Measurements from ENCODE around the gene ADAMTS10.
"Not testable (repeated sequence)": the region's sequence is repeated elsewhere in the genome, so short reads cannot be mapped to it uniquely, and the experiment has no call there.

ADAMTS10 gene

DNA sequence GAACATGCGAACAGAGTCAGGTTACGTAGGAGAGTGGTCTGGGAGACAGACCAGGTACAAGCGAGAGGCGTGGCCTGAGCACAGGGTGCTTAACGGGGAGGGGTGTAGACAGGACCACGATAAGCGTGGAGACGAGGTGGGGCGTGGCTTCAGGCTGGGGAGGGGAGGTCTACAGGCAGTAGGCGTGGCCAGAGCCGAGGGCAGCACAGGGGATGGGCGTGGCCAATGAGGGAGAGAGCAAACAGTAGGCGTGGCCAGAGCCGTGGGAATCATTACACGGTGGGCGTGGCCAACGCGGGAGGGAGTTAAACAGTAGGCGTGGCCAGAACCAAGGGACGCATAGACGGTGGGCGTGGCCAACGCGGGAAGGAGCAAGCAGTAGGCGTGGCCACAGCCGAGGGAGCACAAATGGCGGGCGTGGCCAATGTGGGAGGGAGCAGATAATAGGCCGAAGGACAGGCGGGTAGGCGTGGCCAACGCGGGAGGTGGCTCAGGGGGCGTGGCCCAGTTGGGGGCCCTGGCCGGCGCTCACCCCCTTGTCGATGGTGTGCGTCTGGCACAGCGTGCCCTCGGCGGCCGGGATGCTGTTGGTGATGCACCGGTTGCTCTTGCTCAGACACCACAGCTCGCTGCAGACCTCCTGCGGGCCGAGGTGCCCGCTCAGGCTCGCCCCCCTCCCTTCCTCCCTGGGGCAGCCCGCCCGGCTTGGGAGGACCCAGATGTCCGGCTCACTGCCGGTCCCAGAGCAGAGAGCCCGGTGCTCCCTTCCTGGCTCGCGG, 18.1 kb downstream of the ADAMTS10 start:
- DNase-seq (ENCODE audit: low spot score), result peak; percentile 92

DNA sequence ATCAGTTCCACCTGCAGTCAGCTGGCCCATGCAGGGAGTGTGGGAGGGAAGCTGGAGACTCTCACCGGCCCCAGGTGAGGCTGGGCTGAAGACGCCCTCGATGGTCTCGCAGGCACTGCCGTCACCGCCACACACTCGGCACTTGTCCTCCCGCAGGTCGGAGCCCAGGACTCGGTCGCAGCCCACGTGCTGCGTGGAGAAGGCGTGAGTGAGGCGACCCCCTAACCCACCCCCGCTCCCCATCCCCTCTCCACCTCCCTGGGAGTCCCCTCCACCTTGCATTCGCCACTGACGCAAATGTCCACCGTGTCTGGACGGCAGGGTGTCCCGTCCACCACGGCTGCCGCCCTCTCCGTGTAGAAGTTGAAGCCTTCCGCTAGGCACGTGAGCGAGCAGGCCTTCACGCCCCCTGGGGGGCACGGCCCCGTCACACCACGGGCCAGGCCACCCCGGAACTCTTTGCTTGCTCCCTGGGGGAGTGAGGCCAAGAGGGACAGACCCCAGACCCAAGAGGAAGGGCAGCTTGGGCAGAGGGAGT, 21.3 kb downstream of the ADAMTS10 start:
- DNase-seq (ENCODE audit: low spot score), result no peak

DNA sequence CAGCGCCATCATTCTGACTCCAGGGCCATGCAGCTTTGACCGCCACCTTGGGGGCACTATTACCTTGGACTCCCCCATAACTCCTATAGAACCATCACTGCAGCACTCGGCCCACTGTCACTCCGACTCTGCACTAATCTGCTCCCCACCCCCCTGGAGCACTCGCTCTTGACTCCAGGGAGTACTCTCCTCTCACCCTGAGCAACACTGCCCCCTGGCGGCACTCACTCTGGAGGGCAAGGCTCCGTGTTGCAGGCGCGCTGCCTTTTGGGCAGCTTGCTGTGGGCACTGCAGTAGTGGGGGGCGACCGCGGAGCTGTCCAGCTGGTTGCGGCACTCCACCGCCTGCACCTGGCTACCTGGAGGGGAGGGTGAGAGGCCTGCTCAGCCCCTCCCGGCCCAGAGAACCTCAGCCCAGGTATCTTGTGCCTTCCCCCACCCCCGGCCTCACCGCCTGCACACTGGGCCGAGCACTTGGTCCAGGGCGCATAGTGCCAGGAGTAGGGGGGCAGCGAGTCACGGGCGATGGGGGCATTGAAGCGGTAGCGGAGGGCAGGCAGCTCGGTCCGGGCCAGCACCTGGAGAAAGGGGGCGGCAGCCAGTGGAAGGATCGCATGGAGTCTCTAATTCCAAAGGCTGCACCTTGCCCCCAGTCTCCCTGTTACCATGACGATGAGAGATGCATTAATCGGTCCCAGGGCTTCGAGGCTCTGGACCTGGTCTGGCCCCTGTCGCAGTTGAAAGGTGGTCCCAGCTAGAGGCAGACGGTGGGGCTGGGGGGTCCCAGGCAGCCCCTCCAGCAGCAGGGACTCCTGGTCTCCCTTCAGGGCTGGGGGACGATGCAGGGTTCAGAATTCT, 24.4 kb downstream of the ADAMTS10 start:
- peak; percentile 89 for DNase-seq (ENCODE audit: low spot score)

DNA sequence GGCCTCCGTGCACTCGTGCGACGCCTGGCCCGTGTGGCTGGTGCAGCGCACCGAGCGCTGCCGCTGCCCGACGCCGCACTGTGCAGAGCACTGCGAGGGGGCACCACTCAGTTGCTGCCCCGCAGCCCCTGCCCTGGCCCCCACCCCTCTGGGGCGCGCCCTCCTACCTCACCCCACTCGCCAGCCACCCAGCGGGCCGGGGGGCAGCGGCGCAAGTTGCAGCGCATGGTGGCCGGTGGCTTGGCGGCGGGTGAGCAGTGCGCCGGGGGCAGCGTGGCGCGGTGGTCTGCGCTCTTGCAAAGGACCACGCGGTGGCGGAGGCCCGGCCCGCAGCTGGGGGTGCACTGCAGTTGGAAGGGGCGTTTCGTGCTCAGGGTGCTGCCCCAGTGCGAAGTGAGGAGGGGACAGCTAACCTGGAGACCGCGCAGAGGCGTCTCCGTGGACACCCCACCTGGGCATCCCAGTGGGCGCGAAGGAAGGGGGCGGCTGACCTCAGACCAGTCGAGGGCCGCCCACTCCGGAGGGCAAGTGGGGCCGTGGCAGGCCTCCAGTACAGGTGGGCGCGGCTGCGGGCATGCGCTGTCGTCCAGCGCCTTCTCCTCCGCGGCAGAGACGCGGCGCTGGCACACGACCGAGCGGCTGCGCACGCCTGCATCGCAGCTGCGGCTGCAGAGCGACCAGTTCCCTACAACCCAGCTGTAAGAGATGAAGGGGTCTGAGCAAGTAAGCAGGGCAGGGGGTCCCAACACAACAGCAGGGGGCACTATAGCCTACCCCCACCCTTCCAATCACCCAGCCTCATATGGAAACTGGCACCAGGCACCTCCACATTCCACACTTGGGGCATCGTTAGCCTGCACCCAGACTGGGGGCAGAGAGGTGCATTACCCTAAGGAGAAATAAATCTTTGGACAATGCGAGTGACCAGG, 25.3 kb downstream of the ADAMTS10 start:
- no peak for DNase-seq (ENCODE audit: low spot score)

DNA sequence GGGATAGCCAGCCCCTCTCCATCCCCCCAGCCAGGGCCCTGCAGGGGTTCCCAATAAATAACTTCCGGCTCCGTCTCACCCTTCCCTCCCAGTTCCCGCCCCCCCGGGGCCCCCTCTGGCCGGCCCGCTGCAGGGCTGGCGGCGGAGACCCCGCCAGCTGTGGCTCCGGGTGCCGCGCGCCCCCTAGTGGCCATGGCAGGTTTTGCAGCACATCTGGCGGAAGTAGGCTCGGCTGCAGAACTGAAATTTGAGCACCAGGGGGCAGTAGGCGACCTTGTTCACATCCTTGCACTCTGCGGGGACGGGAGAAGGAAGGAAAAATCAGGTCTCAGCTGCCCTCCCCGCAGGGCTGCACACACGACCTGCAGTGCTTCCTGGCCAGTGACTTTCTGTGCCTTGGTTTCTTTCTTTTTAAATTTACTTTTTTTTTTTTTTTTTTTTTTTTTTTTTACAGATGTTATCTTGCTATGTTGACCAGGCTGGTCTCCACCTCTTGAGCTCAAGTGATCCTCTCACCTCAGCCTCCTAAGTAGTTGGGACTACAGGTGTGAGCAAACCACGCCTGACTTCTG, 29.7 kb downstream of the ADAMTS10 start:
- DNase-seq (ENCODE audit: low spot score), result peak; percentile 82

DNA sequence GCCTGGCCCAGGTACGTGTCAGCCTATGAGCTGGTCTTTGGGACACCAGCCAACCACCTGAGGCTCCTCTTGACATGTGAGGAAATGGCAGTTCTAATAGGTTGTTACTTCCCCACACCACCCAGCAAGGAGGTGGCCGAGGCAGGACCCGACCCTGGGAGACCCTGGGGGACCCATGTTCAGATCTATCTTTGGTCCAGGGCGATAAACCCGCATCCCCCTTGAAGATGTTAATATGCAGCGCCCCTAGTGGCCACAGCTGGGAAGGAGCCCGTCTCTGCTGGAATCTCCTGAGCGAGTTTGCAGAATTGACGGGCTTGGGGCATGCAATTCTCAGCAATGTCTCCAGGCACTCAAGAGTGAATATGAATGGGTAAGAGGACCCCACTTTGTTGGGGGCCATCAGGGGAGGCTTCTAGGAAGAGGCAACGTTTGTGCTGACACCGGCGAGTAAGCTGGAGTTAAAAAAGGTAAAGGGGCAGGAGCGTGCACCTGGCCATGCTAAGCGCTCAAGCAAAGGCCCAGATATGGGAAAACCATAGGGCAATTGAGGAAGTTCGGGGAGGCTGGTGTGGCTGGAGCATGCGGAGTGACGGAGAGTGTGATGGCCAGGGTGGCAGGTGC, 31.8 kb downstream of the ADAMTS10 start:
- DNase-seq (ENCODE audit: low spot score), result peak; percentile 83

DNA sequence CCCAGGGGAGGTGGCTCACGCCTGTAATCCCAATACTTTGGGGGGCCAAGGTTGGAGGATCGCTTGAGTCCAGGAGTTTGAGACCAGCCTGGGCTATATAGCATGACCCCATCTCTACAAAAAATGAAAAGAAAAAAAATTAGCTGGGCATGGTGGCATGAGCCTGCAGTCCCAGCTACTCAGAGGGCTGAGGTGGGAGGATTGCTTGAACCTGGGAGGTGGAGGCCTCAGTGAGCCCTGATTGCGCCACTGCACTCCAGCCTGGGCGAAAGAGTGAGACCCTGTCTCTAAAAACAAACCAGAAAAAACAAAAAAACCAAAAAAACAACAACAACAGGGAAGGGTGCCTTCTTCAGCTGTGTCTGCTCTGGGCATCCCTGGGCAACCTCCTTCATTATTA, 32.8 kb downstream of the ADAMTS10 start:
- no peak for DNase-seq (ENCODE audit: low spot score)

DNA sequence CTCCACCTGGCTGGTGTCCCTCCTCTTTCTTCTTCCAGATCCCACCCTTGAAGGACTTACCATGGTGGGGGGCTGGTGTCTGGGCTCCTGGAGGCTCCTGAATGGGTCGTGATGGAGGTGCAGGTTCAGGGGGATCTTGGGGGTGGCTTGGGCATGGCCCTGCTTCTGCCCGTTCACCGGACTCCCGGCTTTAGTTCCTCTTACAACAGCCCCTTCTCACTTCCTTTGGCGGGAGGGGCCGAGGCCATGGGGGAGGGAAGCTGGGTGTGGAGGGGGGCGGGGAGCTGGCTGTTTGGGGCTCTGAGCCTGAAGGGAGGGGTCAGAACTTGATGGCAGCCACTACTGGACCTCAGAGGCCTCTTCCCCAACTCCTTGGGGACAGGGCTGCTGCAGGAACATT, 33.3 kb downstream of the ADAMTS10 start, which contains the start of gene MYO1F:
MYO1F (minus strand) TSS at position 196 of the 400 bp plus-strand sequence; CDS start at position 63, 133 bp downstream.
- DNase-seq (ENCODE audit: low spot score), result no peak

DNA sequence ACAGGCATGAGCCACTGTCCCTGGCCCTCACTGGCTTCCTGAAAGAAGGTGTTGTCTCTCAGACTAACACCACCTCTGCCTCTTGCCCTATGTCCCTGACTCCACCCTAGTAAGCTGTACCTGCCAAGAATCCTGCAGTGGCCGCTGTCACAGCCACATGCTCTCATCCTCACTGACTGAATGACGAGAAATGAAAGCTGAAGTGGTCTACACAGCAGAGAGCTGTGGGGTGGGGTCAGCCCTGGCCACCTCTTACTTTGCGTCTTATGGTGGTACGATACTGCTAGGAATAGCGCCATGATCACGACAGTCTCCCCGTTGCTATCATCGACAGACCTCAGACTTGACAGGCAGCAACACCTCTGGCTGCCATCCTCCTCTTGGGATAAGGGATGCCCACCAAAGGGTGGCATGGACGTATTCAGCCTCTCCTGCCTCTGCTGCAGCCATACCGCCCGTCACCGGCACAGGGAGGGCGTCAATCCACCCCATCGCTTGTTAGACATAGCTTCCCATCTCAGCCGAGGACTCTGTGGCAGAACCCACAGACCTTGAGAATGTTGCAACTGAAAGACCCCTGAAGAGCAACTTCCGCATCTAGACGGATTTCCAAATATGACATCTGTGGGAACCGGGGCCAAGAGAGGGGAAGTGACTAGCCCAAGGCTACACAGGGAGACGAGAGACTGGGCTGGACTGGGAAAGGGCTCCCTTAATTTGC, 34.1 kb downstream of the ADAMTS10 start:
- DNase-seq (ENCODE audit: low spot score), result no peak

DNA sequence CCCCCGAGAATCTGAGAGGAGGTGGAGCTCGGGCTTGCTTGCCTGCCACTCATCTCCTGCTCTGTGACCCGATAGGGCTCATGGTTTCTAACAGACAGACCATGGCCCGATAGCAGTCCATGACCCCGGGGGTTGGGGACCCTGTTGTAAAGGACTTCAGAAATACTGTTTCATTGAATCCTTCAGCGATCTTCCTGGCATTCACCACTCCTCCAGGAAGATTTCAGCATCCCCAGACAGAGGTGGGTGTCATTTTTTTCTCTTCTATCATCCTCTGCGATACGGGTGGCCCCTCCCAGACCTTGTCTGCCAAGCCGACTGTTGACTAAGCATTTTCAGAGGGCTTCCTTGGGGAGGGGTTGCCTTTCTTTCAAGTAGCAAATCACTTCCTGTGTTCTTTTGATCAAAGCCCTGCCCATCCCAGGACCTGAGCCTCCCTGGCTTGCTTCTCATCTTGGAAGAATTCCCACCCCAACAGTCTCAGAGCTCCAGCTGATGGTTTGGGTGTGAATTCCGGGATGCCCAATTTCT, 35.0 kb downstream of the ADAMTS10 start:
- no peak for DNase-seq (ENCODE audit: low spot score)

DNA sequence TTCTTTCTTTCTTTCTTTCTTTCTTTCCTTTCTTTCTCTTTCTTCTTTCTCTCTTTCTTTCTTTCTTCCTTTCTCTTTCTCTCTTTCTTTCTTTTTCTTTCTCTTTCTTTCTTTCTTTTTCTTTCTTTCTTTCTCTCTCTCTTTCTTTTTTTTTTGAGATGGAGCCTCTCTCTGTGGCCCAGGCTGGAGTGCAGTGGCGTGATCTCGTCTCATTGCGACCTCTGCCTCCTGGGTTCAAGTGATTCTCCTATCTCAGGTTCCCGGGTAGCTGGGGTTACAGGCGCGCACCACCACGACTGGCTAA, 35.9 kb downstream of the ADAMTS10 start:
- not testable (repeated sequence) for DNase-seq (ENCODE audit: low spot score)

DNA sequence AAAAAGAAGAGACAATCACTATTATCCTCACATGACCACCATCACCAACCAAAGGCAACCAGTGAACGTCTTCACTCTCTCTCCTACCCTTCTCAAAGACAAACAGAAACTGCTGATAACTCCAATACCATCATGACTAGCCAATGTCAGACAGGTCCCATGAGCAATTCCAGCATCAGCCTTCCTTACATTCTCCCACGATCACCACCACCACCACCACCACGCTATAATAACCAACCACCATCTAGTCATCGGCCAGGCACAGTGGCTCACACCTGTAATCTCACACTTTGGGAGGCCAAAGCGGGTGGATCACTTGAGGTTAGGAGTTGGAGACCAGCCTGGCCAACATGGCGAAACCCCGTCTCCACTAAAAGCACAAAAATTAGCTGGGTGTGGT, 37.2 kb downstream of the ADAMTS10 start:
- DNase-seq (ENCODE audit: low spot score), result no peak

DNA sequence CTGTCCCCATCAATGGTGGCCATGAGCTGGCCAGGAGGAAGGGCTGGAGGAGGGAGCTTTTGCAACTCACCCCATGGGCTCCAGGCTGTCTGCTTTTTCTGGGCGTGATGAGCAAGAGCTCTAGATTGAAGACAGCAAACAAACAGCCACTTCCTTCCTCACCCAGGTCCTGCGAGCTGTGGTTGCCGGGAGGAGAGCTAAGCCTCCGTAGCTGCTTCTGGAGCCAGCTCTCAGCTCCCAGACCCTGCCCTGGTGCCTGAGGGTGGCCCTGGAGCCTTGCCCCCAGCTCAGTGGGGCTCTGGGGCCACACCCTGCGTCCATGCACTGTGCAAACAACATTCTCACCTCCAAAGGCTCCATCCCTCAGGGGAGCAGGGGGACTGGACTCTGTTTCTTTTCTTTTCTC, 39.5 kb downstream of the ADAMTS10 start:
- peak; percentile 11 for DNase-seq (ENCODE audit: low spot score)

DNA sequence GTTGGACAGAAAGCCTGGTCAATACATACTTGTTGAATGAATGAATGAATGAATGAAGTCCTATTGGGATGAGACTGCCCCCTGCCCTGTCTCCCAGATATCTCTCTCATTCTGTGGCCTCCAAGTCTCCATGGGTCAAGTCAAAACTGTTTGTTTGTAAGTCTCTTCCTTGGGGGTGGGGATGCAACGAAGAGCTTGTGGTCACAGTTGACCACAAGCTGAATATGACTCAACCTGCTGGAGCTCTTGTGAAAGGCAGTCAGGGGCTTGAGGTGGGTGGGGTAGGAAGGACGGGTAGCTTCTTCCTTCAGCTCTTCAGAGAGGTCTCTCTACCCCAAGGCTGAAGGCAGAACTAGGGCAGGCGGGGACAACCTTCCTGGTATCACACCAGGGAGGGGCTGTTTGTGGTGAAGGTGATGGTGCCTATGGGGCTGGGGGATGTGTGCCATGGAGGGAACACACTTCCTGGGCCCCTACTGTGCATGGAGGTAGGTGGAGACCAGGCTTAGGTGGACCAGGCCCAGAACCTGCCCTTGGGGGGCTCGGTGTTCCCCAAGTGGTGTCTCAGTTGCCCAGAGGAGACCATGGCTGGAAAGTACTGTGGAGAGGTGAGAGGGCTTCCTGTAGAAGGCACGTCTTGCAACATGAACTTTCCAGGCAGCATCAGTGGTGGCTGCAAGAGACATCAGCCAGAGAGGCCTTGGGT, 41.3 kb downstream of the ADAMTS10 start:
- peak; percentile 4 for DNase-seq (ENCODE audit: low spot score)

DNA sequence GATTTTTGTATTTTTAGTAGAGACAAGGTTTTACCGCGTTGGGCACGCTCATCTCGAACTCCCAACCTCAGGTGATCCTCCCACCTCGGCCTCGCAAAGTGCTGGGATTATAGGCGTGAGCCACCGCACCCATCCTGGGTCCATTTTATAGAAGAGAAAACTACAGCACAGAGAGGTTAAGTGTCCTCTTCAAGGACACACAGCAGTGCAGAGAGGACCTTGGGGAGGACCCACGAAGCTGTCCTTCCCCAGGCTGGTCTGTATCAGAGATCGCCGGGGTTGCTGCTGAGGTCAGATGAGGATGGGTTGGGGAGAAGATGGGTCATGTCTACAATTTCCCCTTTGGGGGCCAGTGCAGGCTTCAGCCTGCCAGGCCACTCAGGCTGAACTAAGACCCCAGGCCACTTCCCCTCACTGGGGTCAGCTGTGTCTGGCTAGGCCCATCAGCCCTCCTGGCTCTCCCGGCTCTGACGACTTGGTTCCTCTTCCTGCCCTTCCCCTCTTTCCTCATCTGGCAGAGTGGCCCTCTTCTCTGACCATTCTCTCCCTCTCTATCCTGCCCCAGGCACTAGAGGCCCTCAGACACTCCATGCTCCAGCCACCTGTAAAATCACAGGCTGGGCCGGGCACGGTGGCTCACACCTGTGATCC, 42.9 kb downstream of the ADAMTS10 start:
- peak; percentile 1 for DNase-seq (ENCODE audit: low spot score)

DNA sequence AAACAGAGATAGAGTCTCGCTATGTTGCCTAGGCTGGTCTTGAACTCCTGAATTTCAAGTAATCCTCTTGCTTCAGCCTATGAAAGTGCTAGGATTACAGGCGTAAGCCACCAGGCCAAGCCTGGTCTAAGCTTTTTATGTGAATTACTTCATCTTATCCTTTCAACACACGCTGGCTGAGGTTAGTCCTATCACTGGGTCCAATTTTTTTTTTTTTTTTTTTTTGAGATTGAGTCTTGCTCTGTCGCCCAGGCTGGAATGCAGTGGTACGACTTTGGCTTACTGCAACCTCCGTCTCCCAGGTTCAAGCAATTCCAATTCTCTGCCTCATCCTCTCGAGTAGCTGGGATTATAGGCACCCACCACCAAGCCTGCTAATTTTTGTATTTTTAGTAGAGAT, 43.7 kb downstream of the ADAMTS10 start:
- no peak for DNase-seq (ENCODE audit: low spot score)

DNA sequence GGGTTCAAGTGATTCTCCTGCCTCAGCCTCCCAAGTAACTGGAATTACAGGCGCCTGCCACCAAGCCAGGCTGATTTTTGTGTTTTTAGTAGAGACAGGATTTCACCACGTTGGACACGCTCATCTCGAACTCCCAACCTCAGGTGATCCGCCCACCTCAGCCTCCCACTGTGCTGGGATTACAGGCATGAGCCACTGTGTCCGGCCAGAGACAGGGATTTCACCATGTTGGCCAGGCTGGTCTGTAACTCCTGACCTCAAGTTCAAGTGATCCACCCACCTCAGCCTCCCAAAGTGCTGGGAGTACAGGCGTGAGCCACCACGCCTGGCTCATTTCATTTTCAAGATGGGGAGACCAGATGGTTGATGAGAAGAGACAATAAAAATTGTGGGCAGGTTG, 45.6 kb downstream of the ADAMTS10 start:
- DNase-seq (ENCODE audit: low spot score), result not testable (repeated sequence)

DNA sequence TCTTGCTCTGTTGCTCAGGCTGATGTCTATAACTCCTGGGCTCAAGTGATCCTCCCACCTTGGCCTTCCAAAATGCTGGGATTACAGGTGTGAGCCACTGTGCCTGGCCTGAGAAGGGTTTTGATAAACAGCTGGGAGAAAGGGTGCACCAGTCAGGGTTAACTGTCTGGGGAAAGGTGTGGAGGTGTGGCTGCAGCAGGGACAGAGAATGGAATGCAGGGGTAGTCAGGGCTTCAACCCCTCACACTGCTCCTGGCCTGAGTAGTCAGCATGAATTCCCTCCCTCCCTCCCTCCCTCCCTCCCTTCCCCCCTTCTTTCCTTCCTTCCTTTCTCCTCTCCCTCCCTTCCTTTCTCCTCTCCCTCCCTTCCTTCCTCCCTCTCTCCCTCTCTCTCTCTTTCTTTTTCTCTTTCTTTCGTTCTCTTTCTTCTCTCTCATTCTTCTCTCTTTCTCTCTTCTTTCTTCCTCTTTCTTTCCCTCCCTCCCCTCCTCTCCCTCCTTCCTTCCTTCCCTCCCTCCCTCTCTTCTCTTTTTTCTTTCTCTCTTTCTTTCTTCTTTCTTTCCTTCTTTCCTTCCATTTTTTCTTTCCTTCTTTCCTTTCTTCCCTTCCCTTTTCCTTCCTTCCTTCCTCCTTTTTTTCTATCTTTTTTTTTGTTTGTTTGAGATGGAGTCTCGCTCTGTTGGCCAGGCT, 49.3 kb downstream of the ADAMTS10 start:
- DNase-seq (ENCODE audit: low spot score), result peak; percentile 74

Measured in iPS-NIHi11 (cell line).